K562 (cell line): ENCODE results near the gene RGS9. TPM values are rescaled to one million over a fixed set of nuclear protein-coding genes. Genes with fewer than 3 reads are reported as not detected.

Experiments used
- GABPA ChIP-seq: fragments of 200-800 bp; sonication (Bioruptor generic); conservative IDR thresholded peaks from 2 replicates; pipeline ENCODE4 v1.6.1; 2016; ENCODE audit warnings: low read depth, missing genetic modification characterization, missing compliant biosample characterization
- KHSRP ChIP-seq: fragments of 450-650 bp; IDR thresholded peaks from 2 replicates; pipeline ENCODE4 v1.6.1; 2017
- MECOM ChIP-seq: fragments of 250-450 bp; sonication (Bioruptor Pico); IDR thresholded peaks from 2 replicates; pipeline ENCODE4 v1.8.0; 2022; ENCODE audit warnings: inconsistent platforms
- MNT ChIP-seq, 2 experiments: fragments of 450-650 bp; conservative IDR thresholded peaks; 2 replicates each; pipeline ENCODE4 v1.6.1; 2017; ENCODE audit warnings: mild to moderate bottlenecking in 2 of 2, moderate library complexity in 2 of 2
- POLR3G ChIP-seq: IDR thresholded peaks from 2 replicates; pipeline ENCODE4 v1.6.1; 2011; ENCODE audit not compliant: insufficient read length, insufficient replicate concordance; ENCODE audit errors: extremely low read depth
- SFPQ ChIP-seq: fragments of 200-400 bp; formaldehyde crosslinking; IDR thresholded peaks from 2 replicates; pipeline ENCODE4 v1.6.1; 2017; ENCODE audit warnings: mild to moderate bottlenecking, low read depth, low read length, moderate library complexity
- SREBF1 ChIP-seq: fragments of 150-350 bp; IDR thresholded peaks from 2 replicates; pipeline ENCODE4 v1.6.1; 2014; ENCODE audit warnings: antibody characterized with exemption, low read depth, low read length, borderline replicate concordance
- TAF7 ChIP-seq: fragments of 450-650 bp; IDR thresholded peaks from 2 replicates; pipeline ENCODE4 v1.6.1; 2016; ENCODE audit warnings: missing genetic modification characterization, missing compliant biosample characterization
- TEAD4 ChIP-seq, 2 experiments: sonication (generic) in 1 of 2; formaldehyde crosslinking in 1 of 2; IDR thresholded peaks; 2 replicates each; pipeline versions ENCODE4 v1.6.1 to v1.8.0; 2012 to 2022; ENCODE audit warnings: borderline replicate concordance in 1 of 2, inconsistent platforms in 1 of 2, low read length in 1 of 2, mild to moderate bottlenecking in 1 of 2, missing genetic modification reagents in 1 of 2
- TRIM24 ChIP-seq, 2 experiments: fragments of 450-650 bp; IDR thresholded peaks; 2 replicates each; pipeline ENCODE4 v1.6.1; 2016
- TRIM25 ChIP-seq: fragments of 450-650 bp; IDR thresholded peaks from 2 replicates; pipeline ENCODE4 v1.7.0; 2016; ENCODE audit warnings: borderline replicate concordance
- ZC3H11A ChIP-seq: IDR thresholded peaks from 2 replicates; pipeline ENCODE4 v1.6.1; 2012; ENCODE audit warnings: low read depth, low read length, improper control_type of control experiment
- ZFP36 ChIP-seq: fragments of 150-350 bp; IDR thresholded peaks from 2 replicates; pipeline ENCODE4 v1.6.1; 2018; ENCODE audit warnings: low read length, low read depth; ENCODE audit not compliant: partially characterized antibody
- ZNF395 ChIP-seq: fragments of 200-800 bp; sonication (Bioruptor generic); IDR thresholded peaks from 2 replicates; pipeline ENCODE4 v1.6.1; 2017; ENCODE audit warnings: missing genetic modification characterization, missing compliant biosample characterization
- polyA plus RNA-seq, 8 experiments: library from polyadenylated mRNA; depleted of rRNA in 4 of 8; stranded (reverse) in 5 of 8; unstranded in 3 of 8; fragments of >200 nt; fragmentation: Nextera tagmentation in 2 of 8; fragmentation: Illumina TruSeq in 1 of 8; extraction: Ambion mirVana in 2 of 8; extraction: Trizol in 1 of 8; gene quantifications; 2 replicates each; pipeline versions ENCODE4 v1.2.1 to v1.2.3, GENCODE V29; 2011 to 2014; ENCODE audit warnings: inconsistent platforms in 1 of 8, missing spikeins in 1 of 8
- total RNA-seq, 7 experiments: library from RNA; depleted of rRNA in 6 of 7; stranded (reverse); fragments of >200 nt in 6 of 7; fragmentation: Illumina TruSeq in 2 of 7; extraction: Trizol in 2 of 7; gene quantifications; 2 replicates each; pipeline versions ENCODE4 v1.2.1 to v1.2.3, GENCODE V29; 2011 to 2021; ENCODE audit warnings: low replicate concordance in 1 of 7
- TF ChIP-seq, protein P1 (sequence below): fragments of 450-650 bp; conservative IDR thresholded peaks from 2 replicates; pipeline ENCODE4 v1.6.1; 2016; ENCODE audit warnings: missing genetic modification characterization, low read depth, mild to moderate bottlenecking, missing compliant biosample characterization, moderate library complexity

RGS9 gene
- total and polyA plus RNA-seq, 9 of the 15 experiments (the other 6 are each of a cell fraction or from before 2014, with no cell fraction given), result 0.18 to 1.4 (median 0.55) TPM

- TF ChIP-seq MNT (conservative IDR thresholded peaks at IDR 0.05), result peak in 1 of 2 experiments; percentile 50; a peak in 2 of 4 replicates
- TF ChIP-seq TRIM25, result no peak
- no peak for TF ChIP-seq KHSRP
- TF ChIP-seq ZC3H11A, result no peak
- no peak for TF ChIP-seq ZFP36
- no peak for TF ChIP-seq MECOM (CRISPR knock-in tag)
- TF ChIP-seq, protein P1, sequence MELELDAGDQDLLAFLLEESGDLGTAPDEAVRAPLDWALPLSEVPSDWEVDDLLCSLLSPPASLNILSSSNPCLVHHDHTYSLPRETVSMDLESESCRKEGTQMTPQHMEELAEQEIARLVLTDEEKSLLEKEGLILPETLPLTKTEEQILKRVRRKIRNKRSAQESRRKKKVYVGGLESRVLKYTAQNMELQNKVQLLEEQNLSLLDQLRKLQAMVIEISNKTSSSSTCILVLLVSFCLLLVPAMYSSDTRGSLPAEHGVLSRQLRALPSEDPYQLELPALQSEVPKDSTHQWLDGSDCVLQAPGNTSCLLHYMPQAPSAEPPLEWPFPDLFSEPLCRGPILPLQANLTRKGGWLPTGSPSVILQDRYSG, result no peak; the same call in 1 of the 2 replicates
- TF ChIP-seq GABPA (tag), result peak; percentile 96
- TF ChIP-seq TAF7, result peak; percentile 66
- no peak for TF ChIP-seq SREBF1
- no peak for TF ChIP-seq TEAD4 (IDR thresholded peaks at IDR 0.05; ENCODE audit: low read length)
- no peak for TF ChIP-seq TEAD4 (CRISPR knock-in tag; IDR thresholded peaks at IDR 0.05; ENCODE audit: borderline replicate concordance)
- TF ChIP-seq POLR3G, result no peak
- TF ChIP-seq TRIM24 (IDR thresholded peaks at IDR 0.05), result peak in 1 of 2 experiments; percentile 97; a peak in 2 of 4 replicates
- no peak for TF ChIP-seq SFPQ
- no peak; the same call in 1 of the 2 replicates for TF ChIP-seq ZNF395
Observed at GRCh38 chr17:65122836-65123756, 14.1 kb upstream of the RGS9 start (continued).
